HUDEP-2 (cell line): ENCODE data around the gene PPP2R3A.
"Not testable (repeated sequence)": the region's sequence is repeated elsewhere in the genome, so short reads cannot be mapped to it uniquely, and the experiment has no call there.

Experiments
- DNase-seq, 76 experiments: peaks; one replicate each; lab custom pipeline; 2025; ENCODE audit not compliant: unreplicated experiment in 76 of 76; lab: John Stamatoyannopoulos, UW

The PPP2R3A gene

DNA sequence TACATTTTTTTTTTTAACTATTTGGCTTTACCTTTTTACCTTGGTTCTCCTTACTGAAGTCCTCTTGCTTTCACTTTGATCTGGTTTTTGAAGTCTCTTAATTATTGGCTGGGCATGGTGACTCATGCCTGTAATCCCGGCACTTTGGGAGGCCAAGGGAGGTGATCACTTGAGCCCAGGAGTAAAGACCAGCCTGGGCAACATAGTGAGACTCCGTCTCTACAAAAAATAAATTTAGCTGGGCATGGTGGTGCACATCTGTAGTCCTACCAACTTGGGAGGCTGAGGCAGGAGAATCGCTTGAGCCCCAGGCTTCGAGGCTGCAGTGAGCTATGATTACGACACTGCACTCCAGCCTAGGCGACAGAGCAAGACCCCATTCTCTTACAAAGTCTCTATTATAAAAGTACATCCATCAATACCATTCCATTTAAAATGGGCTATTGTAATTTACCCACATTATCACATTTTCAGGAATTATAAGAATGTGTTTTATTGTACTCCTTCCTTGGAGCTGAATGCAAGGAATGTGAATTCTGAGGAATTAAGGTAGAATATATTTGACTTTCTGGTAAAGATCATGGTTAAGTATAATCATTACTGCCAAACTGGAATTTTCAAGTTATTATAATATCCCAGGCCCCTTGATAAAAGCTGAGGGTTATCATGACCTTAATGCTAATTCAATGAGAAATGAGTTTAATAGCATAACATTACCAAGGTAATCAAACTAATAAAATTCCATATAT, 181.6 kb downstream of the PPP2R3A start:
- no peak for DNase-seq

DNA sequence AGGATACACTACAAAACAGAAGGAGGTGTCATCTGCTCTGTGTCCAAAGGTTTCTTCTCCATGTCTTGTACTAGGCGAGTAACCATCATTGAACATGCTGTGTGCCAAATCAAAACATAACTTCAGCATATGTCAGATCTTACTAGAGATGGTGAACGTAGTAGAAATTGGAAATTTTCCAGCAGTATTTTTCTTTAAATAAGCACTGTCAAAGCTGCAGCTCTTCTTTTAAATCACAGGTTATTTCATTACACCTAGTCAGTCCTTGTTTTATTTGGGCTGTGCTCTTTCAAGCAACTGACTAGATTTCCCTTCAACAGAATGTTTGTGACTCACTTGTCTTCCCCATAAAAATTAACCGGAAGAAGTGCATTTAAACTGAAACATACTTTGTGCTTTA, 184.1 kb downstream of the PPP2R3A start:
- DNase-seq: no peak

DNA sequence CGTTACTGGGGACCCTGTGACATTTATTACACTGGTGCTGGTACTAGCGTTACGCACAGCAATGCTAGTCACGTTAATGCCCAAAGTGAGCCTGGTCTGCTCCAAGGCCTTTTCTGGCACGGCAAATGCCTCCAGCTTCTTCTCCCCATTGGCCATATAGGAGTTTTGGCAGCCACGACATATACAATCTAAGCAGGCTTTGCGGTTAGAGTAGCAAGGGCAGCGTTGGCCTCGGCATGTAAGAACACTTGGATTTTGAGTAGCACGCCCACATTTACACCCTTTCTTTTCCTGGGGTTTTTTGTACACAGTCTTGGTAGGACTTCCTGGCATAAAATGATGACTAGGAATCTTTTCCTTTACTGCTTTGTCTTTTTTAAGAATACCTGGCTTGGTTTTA, 185.7 kb downstream of the PPP2R3A start:
- no peak for DNase-seq

DNA sequence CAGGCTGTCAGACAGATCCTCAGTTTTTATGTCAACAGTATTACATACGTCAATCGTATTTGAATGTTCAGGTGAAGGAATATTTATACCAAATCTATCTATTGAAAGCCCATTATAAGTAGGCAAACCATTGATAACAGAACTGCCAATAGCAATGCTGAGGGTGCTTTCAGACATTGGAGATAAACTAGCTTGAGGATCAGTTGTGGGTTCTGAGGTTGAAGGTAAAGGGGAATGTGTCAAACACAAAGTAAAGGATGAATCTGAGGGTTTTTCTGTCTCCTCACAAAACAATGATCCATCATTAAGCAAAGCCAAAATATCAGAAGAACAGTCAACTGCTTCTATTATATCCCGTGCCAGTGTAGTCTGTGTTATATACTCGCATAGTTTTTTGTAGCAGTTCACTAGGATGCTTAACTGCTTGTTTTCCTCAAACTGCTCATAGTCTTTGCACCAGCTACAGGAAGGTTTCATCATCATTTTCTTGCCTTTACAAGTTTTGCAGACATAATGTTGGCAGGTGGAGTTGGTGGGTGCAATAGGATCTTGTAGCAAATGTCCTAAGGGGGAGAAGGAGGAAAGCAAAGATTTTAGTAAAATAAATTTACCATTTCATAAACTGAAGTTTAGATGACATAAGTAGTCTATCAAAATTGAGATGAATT, 186.8 kb downstream of the PPP2R3A start:
- DNase-seq: no peak

DNA sequence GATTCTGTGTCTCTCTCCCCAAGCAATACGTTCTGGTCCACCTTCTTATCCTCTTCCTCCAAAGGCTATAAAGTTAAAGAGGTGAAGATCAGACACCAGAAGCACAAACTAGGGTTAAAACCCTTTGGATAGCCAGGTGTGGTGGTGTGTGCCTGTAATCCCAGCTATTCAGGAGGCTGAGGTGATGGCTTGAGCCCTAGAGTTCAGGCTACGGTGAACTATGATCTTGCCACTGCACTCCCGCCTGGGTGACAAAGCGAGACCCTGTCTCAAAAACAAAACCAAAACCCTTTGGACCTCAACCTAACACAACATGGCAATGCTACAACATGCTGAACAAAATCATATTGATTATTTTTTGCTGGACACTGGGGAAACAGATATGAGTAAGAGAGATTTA, 187.4 kb downstream of the PPP2R3A start:
- no peak for DNase-seq

DNA sequence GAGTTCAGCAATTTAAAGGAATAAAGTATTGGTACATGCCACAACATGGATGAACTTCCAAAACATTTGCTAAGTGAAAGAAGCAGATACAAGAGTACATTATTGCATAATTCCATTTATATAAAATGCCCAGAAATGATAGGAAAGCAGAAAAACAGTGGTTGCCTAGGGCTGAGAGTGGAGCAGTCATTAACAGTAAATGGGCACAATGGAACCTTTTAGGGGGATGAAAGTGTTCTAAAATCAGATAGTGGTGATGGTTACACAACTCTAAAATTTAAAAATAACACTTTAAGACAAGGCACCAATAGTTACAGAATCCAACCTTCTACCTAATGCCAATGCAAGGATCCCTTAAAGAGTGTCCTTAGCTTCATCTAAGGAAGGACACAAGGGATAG, 196.0 kb downstream of the PPP2R3A start:
- DNase-seq: no peak

DNA sequence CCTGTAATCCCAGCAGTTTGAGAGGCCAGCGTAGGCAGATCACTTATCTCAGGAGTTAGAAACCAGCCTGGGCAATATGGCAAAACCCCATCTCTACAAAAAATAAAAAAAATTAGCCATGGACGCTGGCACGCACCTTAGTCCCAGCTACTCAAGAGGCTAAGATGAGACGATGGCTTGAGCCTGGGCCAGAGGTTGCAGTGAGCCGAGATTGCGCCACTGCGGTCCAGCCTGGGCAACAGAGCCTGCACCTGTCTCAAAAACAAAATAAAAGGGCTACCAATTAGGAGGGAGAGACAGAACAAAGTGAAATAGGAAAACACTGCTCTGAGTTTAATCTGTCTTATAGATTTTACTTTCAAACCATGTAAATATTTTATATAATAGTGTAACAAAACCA, 196.8 kb downstream of the PPP2R3A start:
- no peak for DNase-seq

DNA sequence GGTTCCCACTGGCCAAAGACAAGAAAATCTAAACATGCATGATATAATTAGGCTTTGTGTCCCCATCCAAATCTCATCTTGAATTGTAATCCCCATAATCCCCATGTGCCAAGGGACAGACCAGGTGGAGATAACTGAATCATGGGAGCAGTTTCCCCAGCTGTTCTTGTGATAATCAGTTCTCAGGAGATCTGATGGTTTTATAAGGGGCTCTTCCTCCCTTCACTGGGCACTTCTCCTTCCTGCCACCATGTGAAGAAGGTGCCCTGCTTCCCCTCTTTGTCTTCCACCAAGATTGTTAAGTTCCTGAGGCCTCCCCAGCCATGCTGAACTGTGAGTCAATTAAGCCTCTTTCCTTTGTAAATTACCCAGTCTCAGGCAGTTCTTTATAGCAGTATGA, 198.1 kb downstream of the PPP2R3A start:
- not testable (repeated sequence) for DNase-seq

DNA sequence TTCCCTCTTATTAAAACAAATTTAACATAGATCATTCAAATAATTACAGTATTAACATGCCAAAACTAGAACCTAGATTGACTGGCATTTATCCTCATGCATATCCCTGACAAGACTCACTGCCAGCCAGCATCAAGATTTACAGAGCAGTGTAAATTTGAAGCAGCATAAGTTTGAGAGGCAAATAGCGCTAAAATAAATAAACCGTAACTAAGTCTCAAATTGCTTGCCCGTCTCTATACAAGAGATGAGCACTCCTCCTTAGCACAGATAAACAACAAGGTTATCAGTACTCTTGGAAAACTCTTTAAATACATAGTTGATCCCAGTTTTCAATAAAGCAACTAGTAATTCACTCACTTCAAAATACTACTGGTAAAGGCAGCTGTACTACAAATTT, 201.0 kb downstream of the PPP2R3A start:
- DNase-seq: no peak

DNA sequence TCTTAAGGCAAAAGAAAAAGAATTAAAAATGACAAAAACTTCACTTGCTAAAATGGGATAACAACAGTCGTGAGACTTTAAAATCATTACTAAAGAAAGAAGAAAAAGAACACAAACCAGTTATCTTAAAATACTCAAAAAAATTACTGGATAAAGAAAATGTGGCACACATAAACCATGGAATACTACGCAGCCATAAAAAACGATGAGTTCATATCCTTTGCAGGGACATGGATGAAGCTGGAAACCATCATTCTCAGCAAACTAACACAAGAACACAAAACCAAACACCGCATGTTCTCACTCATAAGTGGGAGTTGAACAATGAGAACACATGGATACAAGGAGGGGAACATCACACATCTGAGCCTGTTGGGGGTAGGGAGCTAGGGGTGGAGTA, 202.7 kb downstream of the PPP2R3A start:
- not testable (repeated sequence) for DNase-seq

DNA sequence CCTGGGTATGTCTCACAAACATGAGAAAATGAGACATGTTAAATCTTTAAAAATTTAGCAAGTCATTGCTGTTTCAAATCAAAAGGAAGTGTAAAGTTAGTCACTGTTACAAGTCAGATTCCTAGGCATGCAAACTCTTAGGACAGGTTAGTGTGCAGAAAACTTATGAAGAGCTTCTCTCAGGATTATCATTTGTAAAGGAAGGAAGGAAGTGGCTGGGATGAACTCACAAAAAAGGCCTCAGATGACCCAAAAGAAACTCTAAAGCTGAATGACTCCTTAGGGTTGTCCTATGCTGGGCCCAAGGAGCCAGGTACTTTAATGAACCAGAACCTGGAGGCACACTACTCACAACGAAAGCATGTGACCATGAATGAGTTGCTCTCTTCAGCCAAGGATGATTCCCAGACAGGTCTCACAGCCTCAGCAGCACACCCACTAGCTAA, 205.6 kb downstream of the PPP2R3A start:
- no peak for DNase-seq

DNA sequence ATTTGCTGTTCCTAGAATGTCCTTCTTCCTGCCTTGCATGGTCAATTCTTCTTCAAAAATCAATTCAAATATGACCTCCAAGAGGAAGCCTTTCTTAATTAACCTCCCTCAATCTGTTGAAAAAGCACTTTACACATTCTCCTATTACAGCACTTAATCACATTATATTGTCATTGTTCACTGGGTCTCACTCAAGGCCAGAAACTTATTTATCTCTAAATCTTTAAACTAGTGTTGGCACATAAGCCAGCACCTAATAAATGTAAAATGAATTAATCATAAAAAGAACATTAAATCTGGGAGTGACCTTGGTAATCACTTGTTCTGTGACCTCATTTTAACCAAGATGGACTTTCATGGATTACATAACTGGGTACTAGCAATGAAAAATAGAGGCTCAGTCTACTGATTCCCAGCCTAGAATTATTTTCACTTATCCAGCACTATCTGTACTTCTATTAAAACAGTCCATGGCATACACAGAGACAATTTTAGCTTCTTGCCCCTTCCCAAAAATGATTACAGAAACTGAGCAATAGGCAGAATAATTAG, 208.5 kb downstream of the PPP2R3A start:
- no peak for DNase-seq

DNA sequence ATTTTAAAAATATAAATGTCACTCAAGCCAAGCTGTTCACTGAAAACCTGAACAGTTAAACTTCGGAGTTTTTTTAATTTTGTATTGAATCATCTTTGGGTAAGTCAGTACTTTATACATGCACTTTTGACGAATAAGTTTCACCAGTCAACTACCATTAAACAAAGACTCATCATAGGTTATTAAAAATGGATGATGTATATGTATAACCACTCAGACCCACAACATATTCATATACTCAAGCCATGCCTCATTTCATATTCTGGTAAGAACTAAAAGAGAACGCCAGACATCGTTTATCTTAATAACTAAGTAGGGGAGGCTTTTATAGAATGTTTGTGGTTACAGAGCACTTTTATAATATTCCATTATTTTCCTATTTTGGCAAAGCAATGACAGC, 212.3 kb downstream of the PPP2R3A start:
- no peak for DNase-seq

DNA sequence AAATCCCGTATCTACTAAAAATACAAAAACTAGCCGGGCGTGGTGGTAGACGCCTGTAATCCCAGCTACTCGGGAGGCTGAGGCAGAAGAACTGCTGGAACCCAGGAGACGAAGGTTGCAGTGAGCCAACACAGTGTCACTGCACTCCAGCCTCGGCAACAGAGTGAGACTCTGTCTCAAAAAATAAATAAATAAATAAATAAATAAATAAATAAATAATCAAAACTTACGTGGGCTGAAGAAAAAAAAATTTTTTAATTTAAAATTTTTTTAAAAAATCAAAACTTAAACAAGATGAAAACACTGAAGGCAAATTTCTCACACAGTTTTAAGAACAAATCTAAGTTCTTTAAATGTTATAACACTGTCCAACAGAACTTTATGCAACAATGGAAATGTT, 216.2 kb downstream of the PPP2R3A start:
- no peak for DNase-seq

DNA sequence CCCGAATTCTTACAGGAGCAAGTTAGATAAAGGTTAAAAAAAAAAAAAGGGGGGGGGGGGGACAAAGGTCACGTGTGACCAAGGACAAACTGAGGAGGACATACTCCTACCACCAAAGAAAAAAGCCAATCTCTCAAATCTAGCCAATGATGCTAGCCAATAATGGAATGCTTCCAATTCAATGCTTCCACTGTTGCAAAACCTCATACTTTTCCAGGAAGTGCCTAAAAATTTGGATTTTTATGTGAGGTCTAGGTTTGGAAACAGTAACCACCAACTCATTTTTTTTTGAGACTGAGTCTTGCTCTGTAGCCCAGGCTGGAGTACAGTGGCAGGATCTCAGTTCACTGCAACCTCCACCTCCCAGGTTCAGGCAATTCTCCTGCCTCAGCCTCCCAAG, 219.2 kb downstream of the PPP2R3A start:
- DNase-seq: no peak

DNA sequence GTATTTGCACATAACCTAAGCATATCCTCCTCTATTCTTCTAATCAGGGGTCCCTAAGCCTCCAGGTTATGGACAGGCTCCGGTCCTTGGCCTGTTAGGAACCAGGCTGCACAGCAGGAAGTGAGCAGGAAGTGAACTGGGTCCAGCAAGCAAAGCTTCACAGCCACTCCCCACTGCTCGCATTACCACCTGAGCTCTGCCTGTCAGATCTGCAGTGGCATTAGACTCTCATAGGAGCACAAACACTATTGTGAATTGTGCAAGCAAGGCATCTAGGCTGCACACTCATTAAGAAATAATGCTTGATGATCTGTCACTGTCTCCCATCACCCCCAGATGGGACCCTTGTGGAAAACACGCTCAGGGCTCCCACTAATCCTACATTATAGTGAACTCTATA, 220.8 kb downstream of the PPP2R3A start:
- DNase-seq: no peak

DNA sequence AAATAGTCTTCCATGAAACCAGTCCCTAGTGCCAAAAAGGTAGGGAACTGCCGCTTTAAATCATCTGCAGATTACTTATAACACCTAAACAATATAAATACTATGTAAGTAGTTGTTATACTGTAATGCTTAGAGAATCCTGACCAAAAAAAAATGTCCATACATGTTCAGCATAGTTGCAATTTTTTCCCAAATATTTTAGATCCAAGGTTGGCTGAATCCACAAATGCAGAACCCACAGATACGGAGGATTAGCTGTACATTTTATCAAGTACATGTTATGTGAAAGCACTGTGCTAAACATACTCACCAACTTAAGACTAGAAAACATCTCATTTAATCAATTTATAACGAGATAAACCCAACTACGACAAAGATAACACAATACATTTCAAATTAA, 221.3 kb downstream of the PPP2R3A start:
- DNase-seq: no peak

DNA sequence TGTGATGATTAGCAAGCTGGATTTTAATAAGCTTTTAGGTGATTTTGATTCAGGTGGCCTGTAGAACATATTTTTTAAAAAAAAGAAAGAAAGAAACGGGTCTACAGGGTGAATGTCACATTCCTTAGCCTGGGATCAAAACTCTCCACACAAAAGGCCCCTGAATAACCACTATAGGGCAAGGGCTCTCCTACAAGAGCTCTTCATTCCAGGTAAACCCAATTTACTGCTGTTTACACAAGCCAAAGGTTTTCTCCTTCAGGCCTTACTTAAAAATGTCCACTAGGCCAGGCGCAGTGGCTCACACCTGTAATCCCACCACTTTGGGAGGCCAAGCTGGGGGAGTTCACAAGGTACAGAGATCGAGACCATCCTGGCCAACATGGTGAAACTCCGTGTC, 222.3 kb downstream of the PPP2R3A start:
- no peak for DNase-seq

DNA sequence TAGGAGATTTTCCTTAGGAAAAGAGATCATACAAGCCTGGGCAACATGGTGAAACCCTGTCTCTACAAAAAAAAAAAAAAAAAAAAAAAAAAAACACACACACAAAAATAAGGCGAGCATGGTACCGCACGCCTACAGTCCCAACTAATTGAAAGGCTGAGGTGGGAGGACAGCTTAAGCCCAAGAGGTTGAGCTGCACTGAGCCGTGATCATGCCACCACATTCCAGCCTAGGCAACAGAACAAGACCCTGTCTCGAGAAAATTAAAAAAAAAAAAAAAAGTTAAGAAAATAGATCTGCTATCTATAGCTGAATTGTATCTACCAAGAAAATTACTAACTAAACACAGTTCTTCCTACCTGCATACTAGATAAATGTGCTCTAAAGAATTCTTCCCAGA, 223.5 kb downstream of the PPP2R3A start:
- DNase-seq: no peak

DNA sequence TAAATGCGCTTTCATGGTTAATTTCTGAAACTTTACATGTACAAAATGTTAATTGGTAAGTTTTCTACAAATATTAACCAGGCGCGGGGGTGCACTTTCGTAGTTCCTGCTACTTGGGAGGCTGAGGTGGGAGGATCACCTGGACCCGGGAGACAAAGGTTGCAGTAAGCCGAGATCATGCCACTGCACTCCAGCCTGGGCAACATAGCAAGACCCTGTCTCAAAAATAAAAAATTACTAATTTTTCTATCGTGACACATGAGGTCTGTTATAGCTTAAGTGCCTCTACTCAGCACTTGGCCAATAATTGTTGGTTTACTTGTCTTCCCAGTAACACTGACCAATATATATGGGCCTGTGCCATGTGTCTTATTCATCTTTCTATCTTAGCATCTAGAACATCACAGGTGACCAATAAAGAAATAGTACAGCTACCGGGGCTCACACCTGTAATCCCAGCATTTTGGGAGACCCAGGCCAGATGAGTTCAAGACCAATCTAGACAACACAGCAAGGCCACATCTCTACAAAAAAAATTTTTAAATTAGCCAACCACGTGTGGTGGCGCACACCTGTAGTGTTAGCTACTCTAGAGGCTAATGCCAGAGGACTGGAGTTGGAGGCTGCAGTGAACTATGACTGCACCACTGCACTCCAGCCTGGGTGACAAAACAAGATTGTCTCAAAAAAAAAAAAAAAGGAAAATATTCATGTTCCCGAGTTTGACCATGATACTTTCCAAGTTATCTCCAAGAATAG, 224.5 kb downstream of the PPP2R3A start:
- no peak for DNase-seq

DNA sequence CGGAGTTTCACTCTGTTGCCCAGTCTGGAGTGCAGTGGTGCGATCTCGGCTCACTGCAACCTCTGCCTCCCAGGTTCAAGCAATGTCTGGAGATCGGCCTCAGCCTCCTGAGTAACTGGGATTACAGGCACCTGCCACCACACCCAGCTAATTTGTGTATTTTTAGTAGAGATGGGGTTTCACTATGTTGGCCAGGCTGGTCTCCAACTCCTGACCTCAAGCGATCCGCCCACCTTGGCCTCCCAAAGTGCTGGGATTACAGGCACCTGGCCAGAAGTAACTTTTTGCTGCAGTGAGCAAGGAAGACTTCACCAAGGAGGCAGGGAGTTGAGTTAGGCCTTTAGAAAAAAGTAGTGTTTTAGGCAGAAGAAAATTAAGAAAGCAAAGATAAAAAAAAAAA, 226.7 kb downstream of the PPP2R3A start:
- DNase-seq: not testable (repeated sequence)
